ENCODE data around the gene NPL.

The NPL gene

DNA sequence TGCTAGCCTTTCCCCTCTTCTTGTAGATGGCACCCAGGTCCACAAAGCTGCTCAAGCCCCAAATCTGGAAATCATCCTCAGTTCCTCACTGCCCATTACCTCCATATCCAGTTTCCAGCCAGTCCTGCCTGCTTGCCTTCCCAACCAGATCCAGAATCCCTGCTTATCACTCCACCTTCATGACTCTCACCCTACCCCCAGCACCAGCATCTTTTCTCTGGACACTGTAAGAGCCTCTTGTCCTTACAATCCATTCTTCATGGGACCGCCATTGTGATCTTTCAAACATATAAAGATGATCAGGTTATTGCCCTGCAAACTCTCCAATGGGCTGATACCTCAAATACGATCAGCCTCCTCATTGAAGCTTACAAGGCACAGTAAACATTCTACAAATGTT is 23.5 kb upstream of the NPL start:
- TF ChIP-seq POLR2A (IDR thresholded peaks at IDR 0.05; ENCODE audit: low read length), result no peak
- no peak for TF ChIP-seq GATA1 (IDR thresholded peaks at IDR 0.05; ENCODE audit: low read depth, low read length)
- DNase-seq, result no peak

DNA sequence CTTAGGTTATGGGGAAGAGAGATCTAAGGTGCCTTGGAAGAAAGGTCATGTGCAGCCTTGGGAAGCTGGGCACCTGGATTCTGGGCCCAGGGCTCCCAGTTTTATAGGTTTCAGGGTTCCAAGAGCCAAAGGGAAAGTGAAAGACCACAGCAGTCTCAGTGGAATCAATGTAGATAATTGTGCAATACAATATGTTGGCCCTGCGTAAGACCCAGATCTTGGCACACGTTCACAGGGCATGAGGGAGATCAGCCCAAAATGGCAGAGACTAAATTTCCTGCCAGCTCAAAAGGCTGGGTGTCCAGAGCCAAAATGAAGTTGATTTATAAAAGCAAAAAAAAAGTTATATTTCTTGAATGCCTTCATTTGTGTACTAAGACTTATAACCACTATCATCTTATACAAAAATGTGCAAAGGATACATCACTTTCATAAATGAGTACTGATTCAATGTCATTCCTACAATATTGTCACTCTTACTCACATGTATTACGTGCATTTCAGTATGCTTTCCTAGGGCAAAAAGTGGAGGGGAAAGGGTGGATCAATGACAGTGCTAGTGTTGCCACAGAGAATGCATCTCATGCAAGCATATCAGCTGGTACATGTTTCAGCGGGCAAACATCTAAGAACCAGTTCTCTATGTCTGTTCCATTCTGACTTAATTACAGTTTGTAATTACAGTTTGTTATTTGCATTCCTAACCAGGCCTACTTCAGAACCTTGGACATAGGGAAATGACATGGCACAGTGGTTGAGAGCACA is 22.5 kb upstream of the NPL start:
- TF ChIP-seq POLR2A (IDR thresholded peaks at IDR 0.05; ENCODE audit: low read length), result no peak
- TF ChIP-seq GATA1 (IDR thresholded peaks at IDR 0.05; ENCODE audit: low read depth, low read length), result no peak
- no peak for DNase-seq

DNA sequence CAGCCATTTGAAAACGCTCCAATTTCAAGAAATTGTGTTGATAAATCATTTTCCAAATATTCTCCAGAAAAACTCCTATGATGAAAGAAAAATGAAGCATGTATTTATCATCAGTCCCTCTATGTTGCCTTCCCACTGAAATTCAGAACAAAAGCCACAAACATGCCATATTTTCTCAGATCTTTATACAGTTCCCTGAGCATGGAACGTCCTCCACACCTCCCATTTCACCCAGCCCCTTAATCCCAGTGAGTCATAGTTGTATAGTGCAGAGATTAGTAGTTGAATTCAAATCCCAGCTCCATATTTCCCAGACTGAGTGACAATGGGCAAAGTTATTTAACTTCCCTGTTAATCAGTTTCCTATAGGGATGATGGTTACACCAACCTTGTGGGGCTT is 20.6 kb upstream of the NPL start:
- TF ChIP-seq GATA1 (IDR thresholded peaks at IDR 0.05; ENCODE audit: low read depth, low read length), result no peak
- no peak for TF ChIP-seq POLR2A (IDR thresholded peaks at IDR 0.05; ENCODE audit: low read length)
- no peak for DNase-seq

GRCh38 chr1:182770232-182770631 is 19.3 kb upstream of the NPL start:
- TF ChIP-seq GATA1 (IDR thresholded peaks at IDR 0.05; ENCODE audit: low read depth, low read length) (no peak), POLR2A (IDR thresholded peaks at IDR 0.05; ENCODE audit: low read length) (no peak)
- DNase-seq, result no peak

- TF ChIP-seq POLR2A (IDR thresholded peaks at IDR 0.05; ENCODE audit: low read length) (no peak), GATA1 (IDR thresholded peaks at IDR 0.05; ENCODE audit: low read depth, low read length) (no peak)
- no peak for DNase-seq
These were observed 18.2 kb upstream of the NPL start for GRCh38 chr1:182771187-182771984.

DNA sequence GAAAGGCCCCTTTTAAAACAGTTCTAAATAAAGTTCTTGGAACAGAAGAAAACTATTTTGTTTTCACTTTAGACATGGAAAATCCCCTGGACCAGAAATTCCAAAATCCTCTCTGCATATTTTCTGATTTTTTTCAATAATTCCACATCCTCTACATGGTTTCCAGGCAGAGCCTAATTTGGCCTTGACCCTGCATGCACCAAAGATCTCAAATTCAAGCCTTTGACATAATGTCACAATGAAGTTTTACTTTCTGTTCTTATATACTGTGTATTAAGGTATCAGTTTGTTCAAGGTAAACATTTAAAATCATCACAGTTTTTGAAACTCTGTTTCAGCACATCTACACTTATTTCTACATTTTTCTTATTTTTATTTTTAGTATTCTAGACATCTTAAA is 12.2 kb upstream of the NPL start:
- TF ChIP-seq POLR2A (IDR thresholded peaks at IDR 0.05; ENCODE audit: low read length), result no peak
- no peak for TF ChIP-seq GATA1 (IDR thresholded peaks at IDR 0.05; ENCODE audit: low read depth, low read length)
- no peak for DNase-seq

DNA sequence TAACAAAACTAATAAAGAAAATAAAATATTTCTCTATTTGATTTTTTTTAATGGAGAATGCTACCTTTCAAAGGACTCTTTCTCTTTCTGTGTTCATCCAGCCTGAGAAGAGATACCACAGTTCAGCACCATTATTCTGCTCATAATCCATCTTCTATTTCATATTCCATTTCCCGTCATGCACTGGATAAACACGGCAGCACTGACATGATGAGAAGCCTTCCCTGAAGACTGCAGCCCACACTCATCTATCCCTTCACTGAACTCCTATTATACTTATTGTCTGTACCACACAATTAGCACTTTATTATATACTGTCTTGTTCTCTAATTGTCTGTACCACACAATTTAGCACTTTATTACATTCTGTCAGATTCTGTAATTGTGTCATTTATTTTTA is 10.7 kb upstream of the NPL start:
- DNase-seq, result no peak
- TF ChIP-seq GATA1 (IDR thresholded peaks at IDR 0.05; ENCODE audit: low read depth, low read length) (no peak), POLR2A (IDR thresholded peaks at IDR 0.05; ENCODE audit: low read length) (no peak)

DNA sequence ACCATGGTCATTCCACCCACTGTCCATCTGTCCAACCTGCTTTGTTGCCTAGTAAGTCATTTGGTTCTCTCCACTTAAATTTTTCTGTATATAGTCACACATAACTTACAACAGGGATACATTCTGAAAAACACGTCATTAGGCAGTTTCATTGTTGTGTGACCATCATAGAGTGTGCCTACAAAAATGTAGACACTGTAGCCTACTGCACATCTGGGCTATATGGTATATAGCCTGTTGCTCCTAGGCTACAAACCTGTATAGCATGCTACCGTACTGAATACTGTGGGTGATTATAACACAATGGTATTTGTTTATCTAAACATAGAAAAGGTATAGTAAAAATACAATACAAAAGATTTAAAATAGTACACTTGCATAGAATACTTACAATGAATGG is 10.0 kb upstream of the NPL start:
- TF ChIP-seq GATA1 (IDR thresholded peaks at IDR 0.05; ENCODE audit: low read depth, low read length) (no peak), POLR2A (IDR thresholded peaks at IDR 0.05; ENCODE audit: low read length) (no peak)

DNA sequence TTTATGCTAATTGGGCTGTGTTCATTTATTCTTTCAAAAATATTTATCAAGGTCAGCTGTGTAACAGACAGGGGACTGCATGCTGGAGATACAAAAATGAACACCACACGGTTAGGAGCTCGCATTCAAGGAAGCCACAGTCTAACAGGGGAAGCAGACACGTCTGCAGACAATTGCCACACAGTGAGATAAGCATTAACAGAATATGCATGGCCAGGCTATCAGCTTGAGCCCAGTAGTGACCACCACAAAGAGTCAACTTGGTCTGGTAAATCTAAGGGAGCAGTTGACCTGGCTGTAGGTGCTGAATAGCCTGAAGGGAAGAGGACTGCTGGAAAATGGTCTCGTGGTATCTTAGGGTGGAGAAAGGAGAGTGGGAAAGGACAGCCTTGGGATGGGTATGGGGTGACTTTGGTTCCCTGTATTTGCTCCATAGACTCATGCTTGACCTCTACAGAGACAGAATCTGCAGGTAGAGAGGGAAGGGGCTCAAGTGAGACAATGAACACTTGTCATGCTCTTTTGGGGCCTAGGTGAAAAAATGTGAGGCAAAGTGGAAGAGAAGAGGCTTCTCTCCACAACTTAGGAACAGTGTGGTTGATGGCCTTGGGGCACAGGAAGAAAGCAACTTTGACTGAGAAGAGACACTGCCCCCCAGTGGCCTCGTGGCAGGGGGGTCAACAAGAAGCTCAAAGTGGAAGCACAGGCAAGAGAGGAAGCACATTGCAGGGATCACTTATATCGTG is 7.6 kb upstream of the NPL start:
- peak; percentile 84 to 90 for DNase-seq

More for the DNA sequence above, 10.0 kb upstream of the NPL start:
- DNase-seq, result no peak

GRCh38 chr1:182782587-182782913 is 7.0 kb upstream of the NPL start:
- no peak for TF ChIP-seq GATA1 (IDR thresholded peaks at IDR 0.05; ENCODE audit: low read depth, low read length)
- TF ChIP-seq POLR2A (IDR thresholded peaks at IDR 0.05; ENCODE audit: low read length), result no peak
- DNase-seq, result no peak

More for the DNA sequence above, 7.6 kb upstream of the NPL start:
- TF ChIP-seq POLR2A (IDR thresholded peaks at IDR 0.05; ENCODE audit: low read length) (peak; percentile 13), GATA1 (IDR thresholded peaks at IDR 0.05; ENCODE audit: low read depth, low read length) (no peak)

GRCh38 chr1:182783068-182783467 is 6.5 kb upstream of the NPL start:
- TF ChIP-seq GATA1 (IDR thresholded peaks at IDR 0.05; ENCODE audit: low read depth, low read length) (no peak), POLR2A (IDR thresholded peaks at IDR 0.05; ENCODE audit: low read length) (no peak)
- peak; percentile 18 to 23 for DNase-seq

GRCh38 chr1:182784556-182785171 is 4.9 kb upstream of the NPL start:
- no peak for TF ChIP-seq POLR2A (IDR thresholded peaks at IDR 0.05; ENCODE audit: low read length)
- DNase-seq, result peak; percentile 60 to 73

DNA sequence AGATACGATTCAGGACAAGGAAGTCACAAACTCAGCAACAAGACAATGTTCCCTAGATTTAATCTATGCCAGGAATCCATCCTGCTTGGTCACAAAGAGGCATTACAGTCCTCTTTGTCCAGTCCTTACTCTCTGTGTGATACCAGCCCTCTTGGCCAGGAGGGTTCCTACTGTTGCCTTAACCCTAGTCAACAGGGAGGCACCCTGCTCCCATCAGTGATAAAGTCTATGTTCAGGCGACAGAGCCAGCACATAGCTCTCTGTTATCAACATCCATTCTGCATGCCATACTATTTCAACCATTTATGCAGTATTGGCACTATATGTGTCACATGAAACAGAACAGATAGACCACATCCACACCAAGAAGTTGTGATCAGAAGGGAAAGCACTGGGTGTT is 4.4 kb upstream of the NPL start:
- DNase-seq, result peak; percentile 70 to 72

More for the DNA sequence above, 4.4 kb upstream of the NPL start:
- TF ChIP-seq POLR2A (IDR thresholded peaks at IDR 0.05; ENCODE audit: low read length), result no peak
- TF ChIP-seq GATA1 (IDR thresholded peaks at IDR 0.05; ENCODE audit: low read depth, low read length), result no peak

Data from erythroblast (primary cell).